Measurements from ENCODE around the gene GPATCH2L.

DNA sequence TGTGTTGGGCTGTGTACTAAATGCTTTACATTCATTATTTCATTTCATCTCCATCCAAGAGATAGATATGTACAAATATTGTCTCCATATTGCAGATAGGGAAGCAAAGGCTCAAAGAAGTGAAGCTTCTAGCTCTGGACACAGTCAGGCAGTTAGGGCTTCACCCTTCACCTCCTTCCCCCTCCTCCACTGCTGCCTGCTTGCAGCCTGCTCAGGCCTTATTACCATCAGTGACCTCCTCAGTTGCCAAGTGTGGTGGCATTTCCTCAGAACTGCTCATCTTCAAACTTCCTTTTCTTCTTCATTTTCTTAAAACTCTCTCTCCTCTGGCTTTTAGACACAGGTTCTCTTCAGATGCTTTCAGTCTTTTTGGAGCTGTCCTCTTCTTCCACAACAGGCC, 4.7 kb upstream of the GPATCH2L start:
- TF ChIP-seq, protein P1, sequence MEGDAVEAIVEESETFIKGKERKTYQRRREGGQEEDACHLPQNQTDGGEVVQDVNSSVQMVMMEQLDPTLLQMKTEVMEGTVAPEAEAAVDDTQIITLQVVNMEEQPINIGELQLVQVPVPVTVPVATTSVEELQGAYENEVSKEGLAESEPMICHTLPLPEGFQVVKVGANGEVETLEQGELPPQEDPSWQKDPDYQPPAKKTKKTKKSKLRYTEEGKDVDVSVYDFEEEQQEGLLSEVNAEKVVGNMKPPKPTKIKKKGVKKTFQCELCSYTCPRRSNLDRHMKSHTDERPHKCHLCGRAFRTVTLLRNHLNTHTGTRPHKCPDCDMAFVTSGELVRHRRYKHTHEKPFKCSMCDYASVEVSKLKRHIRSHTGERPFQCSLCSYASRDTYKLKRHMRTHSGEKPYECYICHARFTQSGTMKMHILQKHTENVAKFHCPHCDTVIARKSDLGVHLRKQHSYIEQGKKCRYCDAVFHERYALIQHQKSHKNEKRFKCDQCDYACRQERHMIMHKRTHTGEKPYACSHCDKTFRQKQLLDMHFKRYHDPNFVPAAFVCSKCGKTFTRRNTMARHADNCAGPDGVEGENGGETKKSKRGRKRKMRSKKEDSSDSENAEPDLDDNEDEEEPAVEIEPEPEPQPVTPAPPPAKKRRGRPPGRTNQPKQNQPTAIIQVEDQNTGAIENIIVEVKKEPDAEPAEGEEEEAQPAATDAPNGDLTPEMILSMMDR (conservative IDR thresholded peaks at IDR 0.05 in 1 of 2, IDR thresholded peaks at IDR 0.05 in 1 of 2; ENCODE audit: extremely low read depth in 1 of 2, insufficient read depth in 1 of 2, low read depth in 1 of 2, low read length in 2 of 2): no peak
- TF ChIP-seq EZH2 (IDR thresholded peaks at IDR 0.05; ENCODE audit: borderline replicate concordance, low read length): no peak
